Adrenal gland (tissue), 5 donors: ENCODE results near the gene MYH6.
"Not testable (repeated sequence)": the region's sequence is repeated elsewhere in the genome, so short reads cannot be mapped to it uniquely, and the experiment has no call there.

Source experiments
- CTCF ChIP-seq, 6 experiments: fragments of 450-650 bp in 4 of 6; fragments of 200-600 bp in 2 of 6; sonication (generic) in 1 of 6; IDR thresholded peaks; 1 replicate in 5 of 6; 2 replicates in 1 of 6; pipeline versions ENCODE4 v1.5.1 to v1.8.0; 2016 to 2021; ENCODE audit warnings: antibody characterized with exemption in 6 of 6, mild to moderate bottlenecking in 2 of 6, moderate library complexity in 1 of 6
- POLR2A ChIP-seq, 2 donors: fragments of 450-650 bp; IDR thresholded peaks; one replicate each; pipeline ENCODE4 v1.6.1; 2017; ENCODE audit warnings: antibody characterized with exemption in 2 of 2, mild to moderate bottlenecking in 2 of 2, moderate library complexity in 1 of 2
- donor health status: DM: no; HTN: no; CAD: no.

GRCh38 chr14:23456883-23457586 is 49.0 kb upstream of the MYH6 start:
- TF ChIP-seq CTCF (IDR thresholded peaks at IDR 0.05) = peak in 1 of 6 experiments; percentile 3
- not testable (repeated sequence) for TF ChIP-seq POLR2A (IDR thresholded peaks at IDR 0.05)
